HG03064 (cell line): ENCODE data around the gene IRX3.
"Not testable (repeated sequence)": the region's sequence is repeated elsewhere in the genome, so short reads cannot be mapped to it uniquely, and the experiment has no call there.

Experiments
- ATAC-seq: cut with Tn5 transposase; IDR thresholded peaks from one replicate; pipeline ENCODE4 v1.9.1; 2021; ENCODE audit warnings: low read depth; ENCODE audit not compliant: unreplicated experiment

Gene IRX3

GRCh38 chr16:54280751-54281150, 5.8 kb downstream of the IRX3 start:
- no peak for ATAC-seq

GRCh38 chr16:54277845-54278703, 8.5 kb downstream of the IRX3 start:
- ATAC-seq: no peak

GRCh38 chr16:54275956-54276355, 10.6 kb downstream of the IRX3 start:
- ATAC-seq: no peak

GRCh38 chr16:54273566-54273965, 13.0 kb downstream of the IRX3 start:
- ATAC-seq: no peak

- no peak for ATAC-seq
Observed at GRCh38 chr16:54270711-54271110, 15.9 kb downstream of the IRX3 start.

GRCh38 chr16:54269461-54269860, 17.1 kb downstream of the IRX3 start:
- ATAC-seq: no peak

GRCh38 chr16:54268766-54269165, 17.8 kb downstream of the IRX3 start:
- ATAC-seq: no peak

GRCh38 chr16:54268340-54268739, 18.2 kb downstream of the IRX3 start:
- ATAC-seq: no peak

GRCh38 chr16:54266363-54266955, 20.1 kb downstream of the IRX3 start:
- ATAC-seq: no peak

GRCh38 chr16:54265575-54266107, 20.9 kb downstream of the IRX3 start:
- ATAC-seq: no peak

GRCh38 chr16:54253118-54253517, 33.5 kb downstream of the IRX3 start:
- no peak for ATAC-seq

- no peak for ATAC-seq
Observed at GRCh38 chr16:54248863-54249710, 37.5 kb downstream of the IRX3 start.

- not testable (repeated sequence) for ATAC-seq
Observed at GRCh38 chr16:54247705-54248104, 38.9 kb downstream of the IRX3 start.

- ATAC-seq: no peak
Observed at GRCh38 chr16:54246454-54246821, 40.1 kb downstream of the IRX3 start.

- no peak for ATAC-seq
Observed at GRCh38 chr16:54245788-54246453, 40.7 kb downstream of the IRX3 start.

GRCh38 chr16:54244061-54244886, 42.3 kb downstream of the IRX3 start:
- no peak for ATAC-seq

- no peak for ATAC-seq
Observed at GRCh38 chr16:54243202-54243601, 43.4 kb downstream of the IRX3 start.

GRCh38 chr16:54242199-54242598, 44.4 kb downstream of the IRX3 start:
- ATAC-seq: no peak

- ATAC-seq: no peak
Observed at GRCh38 chr16:54241525-54241924, 45.1 kb downstream of the IRX3 start.
